KOPT-K1 (cell line): ENCODE measurements around the gene HOMER2.
"Not testable (repeated sequence)": the region's sequence is repeated elsewhere in the genome, so short reads cannot be mapped to it uniquely, and the experiment has no call there.

ENCODE experiments used
- H3K27ac ChIP-seq: fragments of 200-600 bp; sonication (generic); 2 replicates; pipeline ENCODE4 v1.5.1; 2016; ENCODE audit warnings: antibody characterized with exemption, mild to moderate bottlenecking, low read depth, low read length; ENCODE audit not compliant: poor library complexity, severe bottlenecking
- H3K36me3 ChIP-seq: fragments of 200-600 bp; sonication (generic); 2 replicates; pipeline ENCODE4 v1.5.1; 2017; ENCODE audit warnings: antibody characterized with exemption, mild to moderate bottlenecking, low read length, moderate library complexity; ENCODE audit not compliant: insufficient read depth
- H3K9me3 ChIP-seq: fragments of 200-600 bp; sonication (generic); 2 replicates; pipeline ENCODE4 v1.5.1; 2017; ENCODE audit warnings: antibody characterized with exemption, low read length, mild to moderate bottlenecking; ENCODE audit not compliant: insufficient read depth, poor library complexity, severe bottlenecking

The HOMER2 gene

DNA sequence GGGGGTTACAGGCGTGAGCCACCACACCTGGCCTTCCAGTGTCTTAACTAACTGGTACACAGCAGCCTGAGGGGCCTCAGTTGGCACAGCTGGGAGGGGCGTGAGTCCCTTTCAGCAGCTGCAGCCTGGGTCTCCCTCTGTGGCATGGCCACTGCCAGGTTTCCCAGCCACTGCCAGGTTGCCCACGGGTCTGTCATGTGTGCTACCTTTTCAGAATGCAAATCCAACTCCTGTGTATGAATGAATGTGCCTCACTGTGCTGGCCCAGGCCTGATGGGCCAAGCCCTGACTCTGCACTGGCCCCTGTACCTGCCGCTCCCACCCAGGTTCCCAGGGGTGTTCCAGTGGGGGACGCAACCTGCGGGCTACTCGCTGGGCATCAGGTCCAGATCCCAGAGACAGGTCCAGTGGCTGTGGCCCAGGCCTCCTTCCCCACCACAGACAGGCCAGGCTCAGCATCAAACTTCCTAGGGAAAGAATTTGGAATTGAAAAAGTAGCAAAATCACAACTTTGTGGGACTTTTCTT is 117.1 kb downstream of the HOMER2 start:
- H3K27ac ChIP-seq, result no peak overlapping the region
- H3K9me3 ChIP-seq, result no peaks in the 10 kb centered on the region
- peaks cover 81% of the 10 kb centered on the region for H3K36me3 ChIP-seq

DNA sequence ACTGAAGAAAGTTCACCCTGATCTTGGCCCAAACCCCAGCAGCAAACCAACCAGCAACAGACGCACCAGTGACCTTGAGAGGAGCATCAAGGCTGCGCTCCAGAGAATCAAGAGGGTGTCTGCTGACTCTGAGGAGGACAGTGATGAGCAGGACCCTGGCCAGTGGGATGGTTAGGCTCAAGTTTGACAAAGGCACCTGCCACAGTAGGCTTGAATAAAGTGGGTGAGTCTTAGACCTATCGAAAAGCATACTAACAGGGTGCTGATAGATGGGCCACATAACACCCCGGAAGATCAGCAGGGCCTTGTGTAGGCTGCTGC is 119.2 kb downstream of the HOMER2 start:
- Histone ChIP-seq H3K9me3 (no peaks in the 10 kb centered on the region), H3K36me3 (peaks cover 97% of the 10 kb centered on the region), H3K27ac (peak overlapping the region; percentile 62)

DNA sequence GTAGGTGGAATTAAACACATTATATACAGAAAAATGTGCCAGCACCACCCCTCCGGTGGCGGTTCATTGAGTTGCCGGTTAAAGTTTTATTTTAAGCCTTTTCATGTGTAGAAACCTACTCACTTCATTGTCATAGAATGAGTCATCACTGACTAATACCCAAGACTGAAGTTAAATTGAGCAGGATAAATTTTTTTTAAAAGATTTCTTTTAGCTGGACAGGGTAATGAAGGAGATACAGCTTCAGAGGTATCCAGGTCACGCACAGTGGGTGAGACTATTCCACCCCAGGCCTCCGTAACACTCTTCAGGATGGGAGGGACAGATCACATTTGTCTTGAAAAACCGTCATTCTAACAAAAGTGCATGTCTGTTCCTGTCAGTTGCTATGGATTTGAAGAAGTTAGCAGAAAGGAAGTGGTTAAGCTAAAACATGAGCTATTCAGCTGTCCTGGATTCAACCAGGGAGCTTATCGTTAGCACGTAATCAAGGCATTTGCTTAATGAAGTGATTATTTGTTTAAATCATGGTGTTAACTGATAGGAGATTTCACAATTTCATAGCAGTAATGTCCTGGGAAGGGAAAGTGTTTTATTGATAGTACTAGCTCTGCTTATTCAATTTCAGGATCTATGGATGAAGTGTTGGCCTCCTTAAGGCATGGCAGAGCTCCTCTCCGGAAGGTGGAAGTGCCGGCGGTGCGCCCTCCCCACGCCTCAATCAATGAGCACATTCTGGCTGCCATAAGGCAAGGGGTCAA is 119.7 kb downstream of the HOMER2 start:
- Histone ChIP-seq H3K9me3 (no peaks in the 10 kb centered on the region), H3K27ac (peak overlapping the region; percentile 62), H3K36me3 (peaks cover 97% of the 10 kb centered on the region)

DNA sequence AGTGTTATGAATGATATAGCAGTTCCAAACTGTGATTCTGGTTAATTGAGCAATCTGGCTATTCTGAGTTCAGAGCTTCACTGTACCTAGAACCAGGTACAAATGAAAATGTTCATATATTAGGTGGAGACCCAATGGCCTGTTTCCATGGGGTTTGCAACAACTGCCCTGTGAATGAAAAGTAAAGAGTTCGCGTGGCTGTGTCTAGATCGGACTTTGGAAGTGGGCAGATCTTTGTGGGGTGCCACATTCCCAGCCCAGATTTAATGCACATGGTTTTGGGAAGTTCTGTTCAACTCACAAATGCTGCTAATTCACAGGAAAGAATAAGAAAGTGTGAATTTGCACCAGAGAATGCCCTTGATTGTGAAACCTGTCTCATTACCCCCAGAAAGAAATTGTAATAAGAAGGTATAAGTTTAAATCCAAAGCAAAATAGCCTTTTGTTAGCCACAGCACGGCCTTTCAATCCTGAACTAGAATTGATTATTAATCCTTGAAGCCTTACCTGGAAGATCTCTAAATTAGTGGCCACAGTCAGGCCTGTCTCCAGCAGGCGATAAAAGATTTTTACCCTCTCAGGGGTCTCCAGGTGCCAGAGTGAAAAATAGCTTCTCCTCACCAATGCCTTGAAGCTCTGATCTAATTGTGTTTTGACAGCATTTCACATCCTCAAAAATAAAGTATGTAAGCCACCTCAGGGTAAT is 120.5 kb downstream of the HOMER2 start:
- H3K36me3 ChIP-seq, result peaks cover 97% of the 10 kb centered on the region
- H3K9me3 ChIP-seq, result no peaks in the 10 kb centered on the region
- H3K27ac ChIP-seq, result peak overlapping the region; percentile 62

DNA sequence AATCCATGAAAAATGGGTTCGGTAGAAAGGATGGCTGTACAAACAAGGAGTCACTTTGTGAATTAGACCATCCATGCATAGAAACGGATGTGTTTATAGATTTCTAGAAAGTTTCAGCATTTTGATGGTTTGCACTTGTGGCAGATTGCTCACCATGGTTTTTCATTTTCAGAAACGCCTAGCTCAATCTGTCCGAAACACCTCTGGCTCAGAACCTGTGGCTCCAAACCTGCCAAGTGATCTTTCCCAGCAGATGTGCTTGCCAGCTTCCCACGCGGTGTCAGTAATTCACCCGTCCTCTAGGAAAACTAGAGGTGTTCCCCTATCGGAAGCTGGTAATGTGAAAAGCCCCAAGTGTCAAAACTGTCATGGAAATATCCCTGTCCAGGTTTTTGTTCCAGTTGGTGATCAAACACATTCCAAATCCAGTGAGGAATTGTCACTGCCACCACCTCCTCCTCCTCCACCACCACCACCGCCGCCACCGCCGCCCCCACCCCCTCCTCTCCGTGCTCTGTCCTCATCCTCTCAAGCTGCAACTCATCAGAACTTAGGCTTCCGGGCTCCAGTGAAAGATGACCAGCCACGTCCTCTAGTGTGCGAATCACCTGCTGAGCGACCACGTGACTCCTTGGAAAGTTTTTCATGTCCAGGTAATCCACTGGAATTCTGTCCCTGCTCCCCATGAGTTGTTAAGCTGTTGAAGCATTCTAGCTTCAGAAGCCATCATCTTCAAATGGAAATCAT is 121.9 kb downstream of the HOMER2 start:
- H3K27ac ChIP-seq, result no peak overlapping the region
- peaks cover 97% of the 10 kb centered on the region for H3K36me3 ChIP-seq
- H3K9me3 ChIP-seq, result no peaks in the 10 kb centered on the region

DNA sequence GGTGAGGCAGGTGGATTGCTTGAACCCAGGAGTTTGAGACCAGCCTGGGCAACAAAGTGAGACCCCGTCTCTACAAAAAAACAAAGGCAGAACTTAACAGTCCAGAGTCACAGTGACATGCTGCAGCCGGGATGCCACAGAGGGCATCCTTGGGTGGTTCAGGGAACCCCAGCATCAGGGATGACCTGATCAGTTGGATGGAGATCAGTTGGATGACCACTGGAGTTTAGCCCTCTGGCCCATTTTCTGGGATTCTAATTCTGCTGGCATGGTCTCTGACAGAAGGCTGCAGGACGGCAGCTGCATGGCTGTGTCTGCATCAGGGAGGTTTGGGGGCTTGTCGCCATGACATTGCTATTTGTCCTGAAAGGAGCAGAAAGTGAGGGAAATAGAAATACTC is 123.3 kb downstream of the HOMER2 start:
- H3K27ac ChIP-seq, result no peak overlapping the region
- H3K9me3 ChIP-seq, result no peaks in the 10 kb centered on the region
- H3K36me3 ChIP-seq, result peaks cover 97% of the 10 kb centered on the region

DNA sequence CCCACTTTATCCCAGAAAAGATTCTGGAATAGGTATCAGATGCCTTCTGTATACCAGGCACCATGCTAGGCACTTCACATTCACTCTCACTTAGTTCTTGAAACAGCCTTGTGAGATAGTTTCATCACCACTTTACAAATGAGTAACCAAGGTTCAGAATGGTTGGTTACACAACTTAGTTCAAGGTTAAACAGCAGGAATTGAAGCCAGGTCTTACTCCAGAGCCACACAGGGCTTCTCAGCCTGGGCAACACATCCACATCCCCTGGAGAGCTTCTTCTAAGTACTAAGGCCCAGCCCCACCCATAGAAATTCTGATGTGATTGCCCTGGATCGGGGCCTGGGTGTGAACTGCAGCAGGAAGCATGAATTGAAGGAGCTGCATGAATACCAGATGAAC is 124.4 kb downstream of the HOMER2 start:
- no peak overlapping the region for H3K27ac ChIP-seq
- no peaks in the 10 kb centered on the region for H3K9me3 ChIP-seq
- H3K36me3 ChIP-seq, result peaks cover 95% of the 10 kb centered on the region

DNA sequence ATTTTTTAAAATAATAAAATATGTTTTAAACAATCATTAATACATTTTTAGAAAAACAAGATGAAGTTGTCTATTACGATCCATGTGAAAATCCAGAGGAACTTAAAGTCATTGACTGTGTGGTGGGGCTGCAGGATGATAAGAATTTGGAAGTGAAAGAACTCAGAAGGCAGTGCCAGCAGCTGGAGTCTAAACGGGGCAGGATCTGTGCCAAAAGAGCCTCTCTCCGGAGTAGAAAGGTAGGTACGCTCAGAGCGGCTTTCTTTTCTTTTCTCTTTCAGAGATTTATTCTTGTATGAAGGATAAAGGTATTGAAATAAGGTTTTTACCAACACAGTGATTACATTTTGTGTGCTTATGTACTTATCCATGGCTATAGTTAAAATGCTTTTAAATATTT is 129.5 kb downstream of the HOMER2 start:
- Histone ChIP-seq H3K27ac (no peak overlapping the region), H3K36me3 (peaks cover 83% of the 10 kb centered on the region)

DNA sequence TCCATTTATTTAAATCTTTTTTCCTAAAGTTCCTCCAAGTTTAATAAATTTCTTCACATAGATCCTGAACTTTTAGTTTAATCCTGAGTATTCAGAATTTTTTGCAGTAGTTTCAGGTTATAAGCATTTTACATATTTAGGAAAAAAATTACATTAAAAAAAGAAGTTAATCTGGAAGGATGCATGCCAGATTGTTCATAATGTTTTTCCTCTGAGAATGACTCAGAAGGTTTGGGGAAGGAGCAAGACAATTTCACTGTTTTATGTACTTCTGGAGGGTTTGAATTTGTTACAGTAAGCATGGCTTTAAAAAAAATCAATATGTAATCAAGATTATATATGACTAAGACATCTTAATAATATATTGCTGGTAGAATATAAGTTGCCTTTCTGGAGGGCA is 130.7 kb downstream of the HOMER2 start:
- H3K27ac ChIP-seq, H3K9me3 ChIP-seq: not testable (repeated sequence)
- H3K36me3 ChIP-seq, result peaks cover 82% of the 10 kb centered on the region

More for the DNA sequence above, 129.5 kb downstream of the HOMER2 start:
- H3K9me3 ChIP-seq, result no peaks in the 10 kb centered on the region

DNA sequence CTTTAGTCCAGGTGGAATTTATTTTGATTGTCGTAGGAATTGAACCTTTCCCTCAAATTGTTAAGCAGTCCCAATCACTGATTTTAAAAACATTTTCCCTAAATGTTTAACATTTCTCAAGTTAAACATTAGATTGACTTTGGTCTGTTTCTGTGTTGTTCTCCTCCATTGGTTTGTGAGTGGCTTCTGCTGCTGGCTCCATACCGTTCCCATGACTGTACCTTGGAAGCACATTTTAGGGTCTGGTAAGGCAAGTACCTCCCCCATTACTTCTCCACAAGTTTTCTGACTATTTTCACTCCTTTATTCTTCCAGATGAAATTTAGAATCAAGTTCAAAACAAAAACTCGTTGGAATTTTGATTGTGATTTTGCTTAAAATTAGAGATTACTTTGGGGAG is 131.1 kb downstream of the HOMER2 start:
- not testable (repeated sequence) for H3K9me3 ChIP-seq, H3K27ac ChIP-seq
- peaks cover 82% of the 10 kb centered on the region for H3K36me3 ChIP-seq

DNA sequence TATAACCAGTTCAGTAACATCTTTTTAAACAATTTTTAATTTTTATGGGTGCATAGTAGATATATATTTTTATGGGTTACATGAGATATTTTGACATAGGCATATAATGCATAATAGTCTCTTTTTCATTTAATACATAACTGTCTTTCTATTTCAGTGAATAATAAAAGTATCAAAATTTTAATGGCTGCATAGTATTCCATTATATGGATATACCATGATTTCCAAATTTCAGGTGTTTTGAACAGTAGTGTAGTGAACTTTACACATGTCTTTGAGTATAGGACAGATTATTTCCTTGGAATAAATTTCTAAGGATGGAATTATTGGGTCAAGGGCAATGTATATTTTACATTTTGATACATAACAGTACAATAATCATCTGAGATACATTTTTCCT is 132.4 kb downstream of the HOMER2 start:
- Histone ChIP-seq H3K27ac (no peak overlapping the region), H3K9me3 (no peaks in the 10 kb centered on the region), H3K36me3 (peaks cover 82% of the 10 kb centered on the region)

DNA sequence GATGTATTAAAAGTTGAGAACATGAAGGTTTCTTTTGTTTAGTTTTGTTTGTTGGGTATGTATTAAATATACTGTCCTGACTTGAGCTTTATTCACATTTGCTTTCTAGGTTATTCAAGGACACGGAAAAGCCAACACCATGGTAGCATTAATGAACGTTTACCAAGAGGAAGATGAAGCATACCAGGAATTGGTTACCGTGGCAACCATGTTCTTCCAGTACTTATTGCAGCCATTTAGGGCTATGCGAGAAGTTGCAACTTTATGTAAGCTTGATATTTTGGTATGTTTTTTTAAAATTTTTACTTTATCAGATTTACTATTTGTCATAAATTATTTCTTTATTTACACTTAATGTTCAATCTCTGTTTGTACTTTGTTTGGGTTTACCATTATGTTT is 139.5 kb downstream of the HOMER2 start:
- Histone ChIP-seq H3K27ac (no peak overlapping the region), H3K36me3 (peaks cover 49% of the 10 kb centered on the region), H3K9me3 (no peaks in the 10 kb centered on the region)

DNA sequence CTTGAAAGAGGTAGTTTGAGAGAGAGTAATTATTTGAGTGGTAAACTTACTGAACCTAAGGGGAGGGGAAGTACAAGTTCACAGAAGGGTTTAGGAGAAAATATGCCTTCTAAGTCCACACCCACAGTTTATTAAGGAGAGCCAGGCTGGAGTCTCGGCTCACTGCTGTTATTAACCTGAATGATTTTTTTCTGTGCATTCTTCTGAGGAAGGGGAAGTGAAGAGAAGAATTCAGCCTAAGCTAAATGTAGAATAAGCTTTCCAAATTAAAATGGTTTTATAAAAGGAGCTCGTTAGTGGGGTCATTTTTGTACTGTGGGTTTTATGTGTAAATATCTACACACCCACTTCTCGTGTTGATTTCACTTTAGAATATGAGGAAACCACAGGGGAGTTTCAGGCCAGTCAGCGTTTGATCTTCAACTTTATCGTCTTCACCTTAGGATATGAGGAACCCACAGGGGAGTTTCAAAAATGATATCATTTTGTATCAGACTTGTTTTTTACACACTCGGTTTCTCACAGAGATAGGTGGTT is 141.6 kb downstream of the HOMER2 start:
- Histone ChIP-seq H3K36me3 (peaks cover 30% of the 10 kb centered on the region), H3K9me3 (no peaks in the 10 kb centered on the region), H3K27ac (peak overlapping the region; percentile 78)

DNA sequence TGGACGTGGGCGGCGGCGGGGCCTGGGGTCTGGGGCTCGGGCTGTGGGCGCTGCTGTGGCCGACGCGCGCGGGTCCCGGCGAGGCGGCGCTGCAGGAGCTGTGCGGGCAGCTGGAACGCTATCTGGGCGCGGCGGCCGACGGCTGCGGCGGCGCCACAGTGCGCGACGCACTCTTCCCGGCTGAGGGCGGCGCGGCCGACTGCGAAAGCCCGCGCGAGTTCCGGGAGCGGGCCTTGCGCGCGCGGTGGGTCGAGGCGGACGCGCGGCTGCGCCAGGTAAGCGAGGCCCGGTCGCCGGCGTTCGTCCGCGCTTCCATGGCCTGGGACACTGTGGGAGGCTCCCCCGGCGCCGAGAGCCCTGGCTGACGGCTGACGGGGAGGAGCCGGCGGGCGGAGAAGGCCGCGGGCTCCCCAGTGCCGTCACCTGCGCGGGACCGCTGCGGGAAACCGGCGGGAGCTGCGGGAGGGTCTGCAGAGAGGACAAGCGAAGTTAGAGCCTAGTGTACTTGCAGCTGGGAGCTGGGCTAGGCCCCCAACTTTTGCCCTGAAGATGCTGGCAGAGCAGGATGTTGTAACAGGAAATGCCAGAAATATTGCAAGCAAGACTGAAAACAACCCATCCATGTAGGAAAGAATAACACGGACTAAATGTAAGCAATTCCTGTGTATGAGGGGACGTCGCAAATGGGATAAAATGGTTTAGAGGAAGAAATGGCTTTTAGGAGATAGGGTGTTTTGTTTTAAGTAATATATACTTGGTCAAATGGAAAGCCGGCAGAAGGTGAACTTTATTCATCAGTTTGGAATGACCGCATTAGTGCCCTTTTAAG is 142.2 kb downstream of the HOMER2 start:
- H3K27ac ChIP-seq, result peak overlapping the region; percentile 78
- no peaks in the 10 kb centered on the region for H3K9me3 ChIP-seq
- peaks cover 24% of the 10 kb centered on the region for H3K36me3 ChIP-seq
